Breast epithelium (tissue), 3 donors: ENCODE measurements around the gene TRMT11.

Experiments
- CTCF ChIP-seq, 3 donors: fragments of 450-650 bp; IDR thresholded peaks; one replicate each; pipeline ENCODE4 v1.5.1; 2016 to 2017; ENCODE audit warnings: antibody characterized with exemption in 3 of 3, mild to moderate bottlenecking in 3 of 3, moderate library complexity in 3 of 3
- POLR2A ChIP-seq: fragments of 450-650 bp; IDR thresholded peaks from one replicate; pipeline ENCODE4 v1.6.1; 2016; ENCODE audit warnings: antibody characterized with exemption, mild to moderate bottlenecking, moderate library complexity

- TF ChIP-seq CTCF (IDR thresholded peaks at IDR 0.05), result no peak
- TF ChIP-seq POLR2A, result no peak
Measured at GRCh38 chr6:125939791-125940190, 46.5 kb upstream of the TRMT11 start.
